ENCODE data around the gene SCRG1. TPM values are rescaled to one million over a fixed set of nuclear protein-coding genes. Genes with fewer than 3 reads are reported as not detected.

Gene SCRG1
- total RNA-seq, 3 donors from 2014 or later (not counting 1 experiment from before 2014, with no cell fraction given), result not detected

DNA sequence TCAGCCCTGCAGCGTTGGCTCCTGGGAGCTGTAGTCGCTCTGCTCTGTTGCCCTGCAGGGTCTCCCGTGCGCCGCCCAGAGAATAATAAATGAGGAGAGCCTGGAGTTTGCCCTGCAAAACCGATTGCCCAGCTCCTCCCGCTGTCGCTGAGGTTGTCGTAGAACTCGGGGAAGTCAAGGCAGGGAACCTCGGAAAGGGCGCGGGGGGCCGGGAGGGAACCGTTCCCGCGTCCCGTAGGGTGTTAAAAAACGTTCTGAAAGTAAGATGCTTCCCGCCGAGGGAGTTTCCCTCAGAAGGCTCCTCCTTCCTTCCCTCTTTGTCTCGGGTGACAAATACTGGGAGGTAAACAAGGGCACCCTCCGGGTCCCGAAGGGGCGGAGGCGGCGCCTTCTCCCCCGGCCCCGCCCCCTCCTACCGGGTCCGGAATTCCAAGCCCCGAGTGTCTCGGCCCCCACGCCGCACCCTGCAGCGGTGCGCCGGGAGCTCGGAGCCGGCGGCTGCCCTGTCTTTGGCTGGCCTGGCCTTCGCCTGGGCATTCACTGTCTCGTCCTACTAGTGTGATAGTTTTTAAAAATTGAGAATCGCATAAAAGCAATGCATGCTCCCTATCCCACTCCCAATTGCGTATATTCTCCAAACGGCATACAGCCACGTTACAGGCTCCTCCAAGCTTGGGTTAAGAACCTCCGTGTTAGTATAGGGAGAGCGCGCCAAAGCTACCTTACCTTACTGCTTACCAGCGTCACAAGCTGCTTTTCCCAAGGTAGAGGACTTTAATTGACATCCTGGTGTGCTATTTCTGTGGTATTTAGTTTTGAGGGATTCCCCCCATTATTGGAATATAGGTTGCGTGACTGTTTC lies 63.8 kb downstream of the SCRG1 start:
- ATAC-seq (peak in 2 of 3 donors; percentile 11 to 19), DNase-seq (peak; percentile 25 to 56)
- Histone ChIP-seq H3K4me1 (ENCODE audit: control insufficient read depth, insufficient read depth, low read length) (peaks cover 11% of the 10 kb centered on the region), H3K27ac (ENCODE audit: low read length) (peak overlapping the region; percentile 89), H3K9me3 (ENCODE audit: control insufficient read depth, insufficient read depth, low read length) (no peaks in the 10 kb centered on the region), H3K36me3 (ENCODE audit: control insufficient read depth, insufficient read depth, low read length) (peaks cover 19% of the 10 kb centered on the region), H3K4me3 (ENCODE audit: low read length) (peak overlapping the region; percentile 60), H3K27me3 (ENCODE audit: control insufficient read depth, insufficient read depth, low read length) (no peaks in the 10 kb centered on the region)
- WGBS (ENCODE audit: insufficient coverage), result under 1% methylated on average over 43 of the region's 52 CpGs
- H3K9me3 Mint-ChIP-seq, result no peaks in the 10 kb centered on the region
- H3K4me3 Mint-ChIP-seq, result peak overlapping the region; percentile 99
- H3K27ac Mint-ChIP-seq, result peak overlapping the region; percentile 98 to 99
- peaks cover 27 to 33% of the 10 kb centered on the region in 2 donors for H3K4me1 Mint-ChIP-seq
- intact Hi-C loops (cut with micrococcal nuclease), result loop anchor here (1.0 to 5.0 kb wide), 3 partner anchors 34 to 948 kb away; partner anchors contain the start of genes CEP44, FBXO8 and GALNT7
- TF ChIP-seq, protein P1, sequence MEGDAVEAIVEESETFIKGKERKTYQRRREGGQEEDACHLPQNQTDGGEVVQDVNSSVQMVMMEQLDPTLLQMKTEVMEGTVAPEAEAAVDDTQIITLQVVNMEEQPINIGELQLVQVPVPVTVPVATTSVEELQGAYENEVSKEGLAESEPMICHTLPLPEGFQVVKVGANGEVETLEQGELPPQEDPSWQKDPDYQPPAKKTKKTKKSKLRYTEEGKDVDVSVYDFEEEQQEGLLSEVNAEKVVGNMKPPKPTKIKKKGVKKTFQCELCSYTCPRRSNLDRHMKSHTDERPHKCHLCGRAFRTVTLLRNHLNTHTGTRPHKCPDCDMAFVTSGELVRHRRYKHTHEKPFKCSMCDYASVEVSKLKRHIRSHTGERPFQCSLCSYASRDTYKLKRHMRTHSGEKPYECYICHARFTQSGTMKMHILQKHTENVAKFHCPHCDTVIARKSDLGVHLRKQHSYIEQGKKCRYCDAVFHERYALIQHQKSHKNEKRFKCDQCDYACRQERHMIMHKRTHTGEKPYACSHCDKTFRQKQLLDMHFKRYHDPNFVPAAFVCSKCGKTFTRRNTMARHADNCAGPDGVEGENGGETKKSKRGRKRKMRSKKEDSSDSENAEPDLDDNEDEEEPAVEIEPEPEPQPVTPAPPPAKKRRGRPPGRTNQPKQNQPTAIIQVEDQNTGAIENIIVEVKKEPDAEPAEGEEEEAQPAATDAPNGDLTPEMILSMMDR (IDR thresholded peaks at IDR 0.05), result no peak
- H3K36me3 Mint-ChIP-seq, result peaks cover 7% of the 10 kb centered on the region
- H3K27me3 Mint-ChIP-seq (ENCODE audit: low read depth in 2 of 2), result no peaks in the 10 kb centered on the region

Other genes starting within 250 kb of the SCRG1 start
- gene GALNT7, start 230.3 kb downstream of the SCRG1 start, total RNA-seq, result 10 to 100 TPM; 10.9 to 20.8 (median 15.6) TPM
- 100 to 1,000 TPM; 145 to 214 (median 151) TPM for gene HMGB2, start 64.8 kb downstream of the SCRG1 start, total RNA-seq
- gene SAP30, start 28.2 kb downstream of the SCRG1 start, total RNA-seq, result 1 to 10 TPM; 2.6 to 9.1 (median 3.1) TPM
- gene HAND2, start 131.1 kb upstream of the SCRG1 start, total RNA-seq, result not detected